ENCODE measurements around the gene TPBGL. TPM values are rescaled to one million over a fixed set of nuclear protein-coding genes. Genes with fewer than 3 reads are reported as not detected.

The TPBGL gene
- total RNA-seq, 2 donors from 2014 or later: 0.26 to 0.40 TPM

Other genes with a start within 250 kb of the TPBGL start
- not detected for gene OR2AT4, start 143.9 kb upstream of the TPBGL start, total RNA-seq
- 1 to 10 TPM in 1 of 2 donors, under 1 TPM in 1; 0.26 to 2.2 TPM for gene SLCO2B1, start 89.7 kb upstream of the TPBGL start, total RNA-seq
- 10 to 100 TPM; 10.7 to 14.7 TPM for gene ARRB1, start 110.9 kb downstream of the TPBGL start, total RNA-seq
- gene RPS3, start 158.7 kb downstream of the TPBGL start, total RNA-seq: 1,000 to 10,000 TPM; 4,623 to 5,372 TPM
- gene KLHL35, start 192.4 kb downstream of the TPBGL start, total RNA-seq: 1 to 10 TPM in 1 of 2 donors, under 1 TPM in 1; 0.50 to 1.2 TPM